Measurements from ENCODE around the gene PF4V1. TPM values are rescaled to one million over a fixed set of nuclear protein-coding genes. Genes with fewer than 3 reads are reported as not detected.
A peak's percentile ranks its signal among the peaks of the same experiment; 100 is the strongest.

The PF4V1 gene
- total and polyA plus RNA-seq, 2 of the 13 experiments (the other 11 are each of a cell fraction or from before 2014, with no cell fraction given), result not detected

- whole genome bisulfite sequencing (ENCODE audit: low lambda C conversion rate), result 2% methylated on average over 5 of the region's 8 CpGs
- intact Hi-C loops (cut with micrococcal nuclease; ENCODE audit: unreplicated experiment) (no loop called here), in situ Hi-C loops (cut with HindIII; ENCODE audit: extremely low pct_ligation_motif_present, low pct_unique_long_range_greater_than_20kb) (no loop called here)
- CTCF ChIA-PET (ENCODE audit: low intra/inter-chr PET ratio, low total read pairs), result no interaction called here
- Histone ChIP-seq H3K27ac (ENCODE audit: extremely low read length, insufficient read depth, low read length) (no peak overlapping the region), H3K27me3 (ENCODE audit: control insufficient read depth in 1 of 2, insufficient read depth in 2 of 2, low read length in 2 of 2) (0 out of 5 replicates have a peak, but pooled peaks cover 0 to 3% of the 10 kb centered on the region in 2 experiments), H3K9ac (ENCODE audit: insufficient read depth, low read depth, low read length) (no peak overlapping the region), H3K4me1 (ENCODE audit: insufficient read depth, low read length) (no peaks in the 10 kb centered on the region), H3K36me3 (replicated peaks in 1 of 2; ENCODE audit: control insufficient read depth in 1 of 2, insufficient read depth in 2 of 2, low read length in 2 of 2) (no peaks in the 10 kb centered on the region), H2AFZ (ENCODE audit: low read length) (no peak overlapping the region), H4K20me1 (ENCODE audit: insufficient read depth, low read length) (no peaks in the 10 kb centered on the region), H3K79me2 (ENCODE audit: insufficient read depth, low read length) (no peaks in the 10 kb centered on the region), H3K4me2 (ENCODE audit: low read depth, low read length) (no peak overlapping the region), H3K9me3 (ENCODE audit: low read length) (no peaks in the 10 kb centered on the region), H3K4me3 (replicated peaks in 1 of 3; ENCODE audit: insufficient read depth in 1 of 3, low read depth in 2 of 3, low read length in 3 of 3) (no peak overlapping the region)
- POLR2A ChIA-PET, result no interaction called here
- ATAC-seq (no peak), FAIRE-seq (no peak), DNase-seq (ENCODE audit: low spot score) (no peak)
- no TSS peak for BruUV-seq (replicated peaks)
- TF ChIP-seq MAFK (conservative IDR thresholded peaks at IDR 0.05 in 1 of 2, IDR thresholded peaks at IDR 0.05 in 1 of 2; ENCODE audit: low read length in 2 of 2) (peak; percentile 92 to 99), MAFF (IDR thresholded peaks at IDR 0.05; ENCODE audit: low read depth, low read length) (peak; percentile 98), ZNF296 (CRISPR knock-in tag; conservative IDR thresholded peaks at IDR 0.05) (no peak), CREM (IDR thresholded peaks at IDR 0.05) (no peak), CREM (CRISPR knock-in tag; IDR thresholded peaks at IDR 0.05) (no peak), GFI1 (CRISPR knock-in tag; IDR thresholded peaks at IDR 0.05; ENCODE audit: borderline replicate concordance) (no peak), ZNF782 (CRISPR knock-in tag; IDR thresholded peaks at IDR 0.05; ENCODE audit: borderline replicate concordance) (no peak), ZEB1 (IDR thresholded peaks at IDR 0.05; ENCODE audit: insufficient replicate concordance, low read depth) (no peak), CBX5 (CRISPR knock-in tag; IDR thresholded peaks at IDR 0.05; ENCODE audit: borderline replicate concordance) (no peak), PTBP1 (IDR thresholded peaks at IDR 0.05; ENCODE audit: low read depth, low read length, poor library complexity, severe bottlenecking) (no peak), BORCS8-MEF2B (CRISPR knock-in tag; IDR thresholded peaks at IDR 0.05) (no peak)
These were observed 800 bp downstream of the PF4V1 start for GRCh38 chr4:73853718-73854473.
